ENCODE results near the gene RSRC1.

- TF ChIP-seq CTCF (IDR thresholded peaks at IDR 0.05 in 8 of 11, conservative IDR thresholded peaks at IDR 0.05 in 3 of 11) = no peak
- no peak for TF ChIP-seq POLR2A (IDR thresholded peaks at IDR 0.05)
- TF ChIP-seq POLR2AphosphoS5 (IDR thresholded peaks at IDR 0.05) = no peak
Measured at GRCh38 chr3:158109295-158109803, 540 bp upstream of the RSRC1 start.

All from spleen (tissue), 7 donors.